GM12878 (cell line): ENCODE data around the gene IMMT.

Experiments
- ATF2 ChIP-seq: IDR thresholded peaks from 2 replicates; pipeline ENCODE4 v1.6.1; 2012; ENCODE audit warnings: low read length, inconsistent platforms
- CBX5 ChIP-seq: sonication (generic); IDR thresholded peaks from 2 replicates; pipeline ENCODE4 v1.6.1; 2016; ENCODE audit warnings: low read depth, moderate library complexity, mild to moderate bottlenecking, inconsistent platforms
- CTCF ChIP-seq, 3 experiments: IDR thresholded peaks in 2 of 3; conservative IDR thresholded peaks in 1 of 3; 2 replicates each; pipeline ENCODE4 v1.5.1; 2011; ENCODE audit warnings: low read depth in 3 of 3, low read length in 3 of 3, mild to moderate bottlenecking in 3 of 3, control low read depth in 2 of 3, moderate library complexity in 2 of 3, inconsistent platforms in 1 of 3, mixed read lengths in 1 of 3; ENCODE audit not compliant: control insufficient read depth in 2 of 3, insufficient read depth in 1 of 3; ENCODE audit errors: extremely low read depth in 1 of 3
- EP300 ChIP-seq, 2 experiments: fragments of 150-350 bp in 1 of 2; IDR thresholded peaks; 2 replicates each; pipeline ENCODE4 v1.6.1; 2011 to 2012; ENCODE audit warnings: low read depth in 2 of 2, low read length in 2 of 2, borderline replicate concordance in 1 of 2, improper control_type of control experiment in 1 of 2, inconsistent platforms in 1 of 2; ENCODE audit not compliant: control insufficient read depth in 1 of 2
- EZH2 ChIP-seq: IDR thresholded peaks from 2 replicates; pipeline ENCODE4 v1.6.1; 2012; ENCODE audit warnings: low read depth, mild to moderate bottlenecking, control low read depth, inconsistent platforms, low read length, borderline replicate concordance; ENCODE audit not compliant: control insufficient read depth
- FOS ChIP-seq: IDR thresholded peaks from 3 replicates; pipeline ENCODE4 v1.6.1; 2011; ENCODE audit warnings: borderline replicate concordance; ENCODE audit not compliant: insufficient read length; ENCODE audit errors: extremely low read depth
- KDM1A ChIP-seq: fragments of 200-600 bp; sonication (generic); IDR thresholded peaks from 2 replicates; pipeline ENCODE4 v1.6.1; 2016; ENCODE audit warnings: borderline replicate concordance
- NR2C2 ChIP-seq: IDR thresholded peaks from 2 replicates; pipeline ENCODE4 v1.6.1; 2011; ENCODE audit warnings: borderline replicate concordance, low read depth; ENCODE audit not compliant: control insufficient read depth, insufficient read length
- POLR2A ChIP-seq: IDR thresholded peaks from 2 replicates; pipeline ENCODE4 v1.6.1; 2011; ENCODE audit warnings: low read depth, mild to moderate bottlenecking, low read length
- POLR2AphosphoS5 ChIP-seq: IDR thresholded peaks from 2 replicates; pipeline ENCODE4 v1.6.1; 2011; ENCODE audit warnings: mild to moderate bottlenecking, low read length, inconsistent platforms
- RFX5 ChIP-seq: IDR thresholded peaks from 2 replicates; pipeline ENCODE4 v1.6.1; 2011; ENCODE audit warnings: low read depth, low read length, improper control_type of control experiment
- SKIL ChIP-seq: fragments of 450-650 bp; IDR thresholded peaks from 2 replicates; pipeline ENCODE4 v1.6.1; 2017; ENCODE audit warnings: mild to moderate bottlenecking, low read depth, inconsistent platforms; ENCODE audit not compliant: poor library complexity, severe bottlenecking
- SMARCA5 ChIP-seq: fragments of 450-650 bp; IDR thresholded peaks from 2 replicates; pipeline ENCODE4 v1.6.1; 2017; ENCODE audit warnings: mild to moderate bottlenecking
- TAF1 ChIP-seq: IDR thresholded peaks from 2 replicates; pipeline ENCODE4 v1.6.1; 2011; ENCODE audit warnings: mild to moderate bottlenecking, low read depth, low read length, borderline replicate concordance

GRCh38 chr2:86213699-86214502 lies 18.6 kb upstream of the IMMT start:
- no peak for TF ChIP-seq ATF2
- TF ChIP-seq CTCF (IDR thresholded peaks at IDR 0.05 in 2 of 3, conservative IDR thresholded peaks at IDR 0.05 in 1 of 3; ENCODE audit: control insufficient read depth in 2 of 3, extremely low read depth in 1 of 3, insufficient read depth in 1 of 3, low read depth in 3 of 3, low read length in 3 of 3): no peak
- TF ChIP-seq KDM1A: no peak
- TF ChIP-seq POLR2A: no peak
- TF ChIP-seq FOS: no peak
- no peak for TF ChIP-seq EP300 (IDR thresholded peaks at IDR 0.05; ENCODE audit: borderline replicate concordance in 1 of 2, control insufficient read depth in 1 of 2, low read depth in 2 of 2, low read length in 2 of 2)
- TF ChIP-seq NR2C2: no peak
- TF ChIP-seq RFX5: no peak
- no peak for TF ChIP-seq TAF1
- no peak for TF ChIP-seq SMARCA5
- no peak for TF ChIP-seq EZH2
- no peak for TF ChIP-seq SKIL
- no peak for TF ChIP-seq CBX5
- TF ChIP-seq POLR2AphosphoS5: no peak
